ENCODE data around the gene TTBK1. TPM values are rescaled to one million over a fixed set of nuclear protein-coding genes. Genes with fewer than 3 reads are reported as not detected.

The TTBK1 gene
- polyA plus RNA-seq, 1 donor from 2014 or later: 4.2 TPM

DNA sequence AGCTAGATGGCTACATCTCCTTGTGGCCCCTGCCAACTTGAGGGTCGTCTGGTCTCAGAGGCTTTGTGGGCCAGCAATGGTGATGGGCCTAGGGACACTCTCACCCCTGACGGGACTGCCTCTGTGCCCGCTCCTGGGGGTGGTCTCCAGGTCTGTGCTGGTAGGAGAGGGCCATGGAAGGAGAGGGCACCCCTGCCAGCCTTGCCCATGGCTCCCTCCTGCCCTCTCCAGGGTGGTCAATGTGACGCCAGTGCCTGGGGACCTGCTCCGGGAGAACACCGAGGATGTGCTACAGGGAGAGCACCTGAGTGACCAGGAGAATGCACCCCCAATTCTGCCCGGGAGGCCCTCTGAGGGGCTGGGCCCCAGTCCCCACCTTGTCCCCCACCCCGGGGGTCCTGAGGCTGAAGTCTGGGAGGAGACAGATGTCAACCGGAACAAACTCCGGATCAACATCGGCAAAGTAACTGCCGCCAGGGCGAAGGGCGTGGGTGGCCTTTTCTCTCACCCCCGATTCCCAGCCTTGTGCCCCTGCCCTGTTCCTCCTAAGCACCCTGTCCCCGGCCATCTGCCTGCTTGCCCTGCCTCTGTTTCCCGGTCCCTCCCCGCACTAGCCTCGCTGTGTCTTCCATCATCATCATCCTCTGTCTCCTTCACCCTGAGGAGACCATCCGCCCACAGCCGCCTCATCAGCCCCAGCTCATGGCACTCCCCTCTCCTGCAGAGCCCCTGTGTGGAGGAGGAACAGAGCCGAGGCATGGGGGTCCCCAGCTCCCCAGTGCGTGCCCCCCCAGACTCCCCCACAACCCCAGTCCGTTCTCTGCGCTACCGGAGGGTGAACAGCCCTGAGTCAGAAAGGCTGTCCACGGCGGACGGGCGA lies 15.8 kb downstream of the TTBK1 start:
- H3K4me2 ChIP-seq (ENCODE audit: low read length): no peak overlapping the region

DNA sequence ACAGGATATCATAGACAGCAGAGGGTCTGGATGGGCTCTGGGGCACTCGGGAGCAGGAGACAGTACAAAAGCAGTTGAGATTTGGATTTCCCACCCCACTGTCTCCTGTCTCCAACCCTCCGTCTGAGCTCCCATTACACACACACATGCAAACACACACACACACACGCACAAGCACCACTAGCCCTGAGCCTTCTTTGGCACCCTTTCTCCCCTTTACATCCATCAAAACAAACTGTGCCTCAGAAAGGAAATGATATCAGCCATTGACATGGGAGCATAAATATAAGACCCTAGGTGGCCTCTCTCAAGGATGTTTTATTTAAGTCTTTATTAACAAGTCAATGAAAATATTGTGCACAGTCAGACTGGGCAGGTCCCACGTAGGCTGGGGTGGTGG lies 17.5 kb downstream of the TTBK1 start:
- Histone ChIP-seq H3K27ac (ENCODE audit: low read length) (no peak overlapping the region), H3K4me3 (ENCODE audit: low read length) (no peak overlapping the region), H3K79me2 (replicated peaks; ENCODE audit: insufficient read depth, low read length) (no peaks in the 10 kb centered on the region), H3K4me2 (ENCODE audit: low read length) (no peak overlapping the region), H3K36me3 (ENCODE audit: insufficient read depth, low read length) (peaks cover 4% of the 10 kb centered on the region), H2AFZ (ENCODE audit: low read depth, low read length) (no peak overlapping the region), H4K20me1 (ENCODE audit: insufficient read depth) (no peaks in the 10 kb centered on the region), H3F3A (ENCODE audit: insufficient read depth, low read length, poor library complexity, severe bottlenecking) (no peaks in the 10 kb centered on the region), H3K27me3 (ENCODE audit: insufficient read depth, low read depth, low read length) (no peaks in the 10 kb centered on the region), H3K9me3 (ENCODE audit: low read length) (no peaks in the 10 kb centered on the region), H3K9me2 (ENCODE audit: insufficient read depth, low read length) (no peaks in the 10 kb centered on the region), H3K9ac (ENCODE audit: low read length) (no peak overlapping the region)
- TF ChIP-seq POLR2AphosphoS5 (IDR thresholded peaks at IDR 0.05): no peak
- TF ChIP-seq MXI1 (conservative IDR thresholded peaks at IDR 0.05; ENCODE audit: poor library complexity, severe bottlenecking): no peak
- TF ChIP-seq, protein P1, sequence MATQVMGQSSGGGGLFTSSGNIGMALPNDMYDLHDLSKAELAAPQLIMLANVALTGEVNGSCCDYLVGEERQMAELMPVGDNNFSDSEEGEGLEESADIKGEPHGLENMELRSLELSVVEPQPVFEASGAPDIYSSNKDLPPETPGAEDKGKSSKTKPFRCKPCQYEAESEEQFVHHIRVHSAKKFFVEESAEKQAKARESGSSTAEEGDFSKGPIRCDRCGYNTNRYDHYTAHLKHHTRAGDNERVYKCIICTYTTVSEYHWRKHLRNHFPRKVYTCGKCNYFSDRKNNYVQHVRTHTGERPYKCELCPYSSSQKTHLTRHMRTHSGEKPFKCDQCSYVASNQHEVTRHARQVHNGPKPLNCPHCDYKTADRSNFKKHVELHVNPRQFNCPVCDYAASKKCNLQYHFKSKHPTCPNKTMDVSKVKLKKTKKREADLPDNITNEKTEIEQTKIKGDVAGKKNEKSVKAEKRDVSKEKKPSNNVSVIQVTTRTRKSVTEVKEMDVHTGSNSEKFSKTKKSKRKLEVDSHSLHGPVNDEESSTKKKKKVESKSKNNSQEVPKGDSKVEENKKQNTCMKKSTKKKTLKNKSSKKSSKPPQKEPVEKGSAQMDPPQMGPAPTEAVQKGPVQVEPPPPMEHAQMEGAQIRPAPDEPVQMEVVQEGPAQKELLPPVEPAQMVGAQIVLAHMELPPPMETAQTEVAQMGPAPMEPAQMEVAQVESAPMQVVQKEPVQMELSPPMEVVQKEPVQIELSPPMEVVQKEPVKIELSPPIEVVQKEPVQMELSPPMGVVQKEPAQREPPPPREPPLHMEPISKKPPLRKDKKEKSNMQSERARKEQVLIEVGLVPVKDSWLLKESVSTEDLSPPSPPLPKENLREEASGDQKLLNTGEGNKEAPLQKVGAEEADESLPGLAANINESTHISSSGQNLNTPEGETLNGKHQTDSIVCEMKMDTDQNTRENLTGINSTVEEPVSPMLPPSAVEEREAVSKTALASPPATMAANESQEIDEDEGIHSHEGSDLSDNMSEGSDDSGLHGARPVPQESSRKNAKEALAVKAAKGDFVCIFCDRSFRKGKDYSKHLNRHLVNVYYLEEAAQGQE (IDR thresholded peaks at IDR 0.05; ENCODE audit: borderline replicate concordance): no peak
- no peak for TF ChIP-seq SMC3 (conservative IDR thresholded peaks at IDR 0.05; ENCODE audit: poor library complexity)
- TF ChIP-seq, protein P2, sequence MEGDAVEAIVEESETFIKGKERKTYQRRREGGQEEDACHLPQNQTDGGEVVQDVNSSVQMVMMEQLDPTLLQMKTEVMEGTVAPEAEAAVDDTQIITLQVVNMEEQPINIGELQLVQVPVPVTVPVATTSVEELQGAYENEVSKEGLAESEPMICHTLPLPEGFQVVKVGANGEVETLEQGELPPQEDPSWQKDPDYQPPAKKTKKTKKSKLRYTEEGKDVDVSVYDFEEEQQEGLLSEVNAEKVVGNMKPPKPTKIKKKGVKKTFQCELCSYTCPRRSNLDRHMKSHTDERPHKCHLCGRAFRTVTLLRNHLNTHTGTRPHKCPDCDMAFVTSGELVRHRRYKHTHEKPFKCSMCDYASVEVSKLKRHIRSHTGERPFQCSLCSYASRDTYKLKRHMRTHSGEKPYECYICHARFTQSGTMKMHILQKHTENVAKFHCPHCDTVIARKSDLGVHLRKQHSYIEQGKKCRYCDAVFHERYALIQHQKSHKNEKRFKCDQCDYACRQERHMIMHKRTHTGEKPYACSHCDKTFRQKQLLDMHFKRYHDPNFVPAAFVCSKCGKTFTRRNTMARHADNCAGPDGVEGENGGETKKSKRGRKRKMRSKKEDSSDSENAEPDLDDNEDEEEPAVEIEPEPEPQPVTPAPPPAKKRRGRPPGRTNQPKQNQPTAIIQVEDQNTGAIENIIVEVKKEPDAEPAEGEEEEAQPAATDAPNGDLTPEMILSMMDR (IDR thresholded peaks at IDR 0.05; ENCODE audit: poor library complexity, severe bottlenecking): no peak
- TF ChIP-seq RAD21 (conservative IDR thresholded peaks at IDR 0.05): no peak
- TF ChIP-seq TAF1 (IDR thresholded peaks at IDR 0.05; ENCODE audit: low read depth): no peak
- TF ChIP-seq EZH2 (IDR thresholded peaks at IDR 0.05; ENCODE audit: borderline replicate concordance, insufficient read depth, low read length, poor library complexity, severe bottlenecking): no peak
- TF ChIP-seq EP300 (conservative IDR thresholded peaks at IDR 0.05; ENCODE audit: poor library complexity, severe bottlenecking): no peak

More for the DNA sequence above, 15.8 kb downstream of the TTBK1 start:
- Histone ChIP-seq H3K9ac (ENCODE audit: low read length) (no peak overlapping the region), H3K36me3 (ENCODE audit: insufficient read depth, low read length) (peaks cover 11% of the 10 kb centered on the region), H3K4me3 (ENCODE audit: low read length) (no peak overlapping the region), H3K27ac (ENCODE audit: low read length) (no peak overlapping the region), H3K79me2 (replicated peaks; ENCODE audit: insufficient read depth, low read length) (no peaks in the 10 kb centered on the region), H2AFZ (ENCODE audit: low read depth, low read length) (no peak overlapping the region), H3K27me3 (ENCODE audit: insufficient read depth, low read depth, low read length) (no peaks in the 10 kb centered on the region), H4K20me1 (ENCODE audit: insufficient read depth) (no peaks in the 10 kb centered on the region), H3K9me3 (ENCODE audit: low read length) (no peaks in the 10 kb centered on the region), H3F3A (ENCODE audit: insufficient read depth, low read length, poor library complexity, severe bottlenecking) (no peaks in the 10 kb centered on the region), H3K9me2 (ENCODE audit: insufficient read depth, low read length) (no peaks in the 10 kb centered on the region)
- no peak for TF ChIP-seq POLR2AphosphoS5 (IDR thresholded peaks at IDR 0.05)
- TF ChIP-seq, protein P1 (IDR thresholded peaks at IDR 0.05; ENCODE audit: borderline replicate concordance): no peak
- no peak for TF ChIP-seq MXI1 (conservative IDR thresholded peaks at IDR 0.05; ENCODE audit: poor library complexity, severe bottlenecking)
- no peak for TF ChIP-seq EZH2 (IDR thresholded peaks at IDR 0.05; ENCODE audit: borderline replicate concordance, insufficient read depth, low read length, poor library complexity, severe bottlenecking)
- TF ChIP-seq RAD21 (conservative IDR thresholded peaks at IDR 0.05): no peak
- TF ChIP-seq SMC3 (conservative IDR thresholded peaks at IDR 0.05; ENCODE audit: poor library complexity): no peak
- TF ChIP-seq TAF1 (IDR thresholded peaks at IDR 0.05; ENCODE audit: low read depth): no peak

All from neural cell (in vitro differentiated cells).